ENCODE results near the gene TCP1.

Gene TCP1

DNA sequence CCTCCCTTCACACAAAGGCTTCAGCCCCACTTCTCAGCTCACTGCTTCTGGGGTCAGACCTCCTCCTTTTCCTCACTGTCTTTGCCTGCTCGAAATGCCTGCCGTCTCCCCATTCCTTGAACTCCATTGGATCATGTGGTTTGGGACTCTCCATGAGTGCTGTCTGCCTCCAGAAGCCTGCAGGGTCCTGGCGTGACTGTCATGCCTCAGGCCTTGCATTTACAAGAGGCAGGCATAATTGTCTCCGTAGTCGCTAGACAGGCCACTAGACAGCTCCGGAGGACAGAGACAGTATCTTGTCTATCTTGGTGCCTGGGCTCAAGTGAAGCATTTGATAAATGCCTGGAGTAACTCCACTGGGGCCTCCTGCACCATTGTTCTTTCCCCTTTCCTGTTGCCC is 26.0 kb upstream of the TCP1 start:
- Histone ChIP-seq H3K9me3 (ENCODE audit: insufficient read depth, low read length) (no peaks in the 10 kb centered on the region), H3K27me3 (ENCODE audit: insufficient read depth, insufficient read length) (no peaks in the 10 kb centered on the region), H3K4me3 (ENCODE audit: insufficient read length, low read depth) (no peak overlapping the region), H3K36me3 (ENCODE audit: insufficient read depth, insufficient read length, low read length) (no peaks in the 10 kb centered on the region), H3K9ac (ENCODE audit: insufficient read length, low read depth) (no peak overlapping the region), H3K4me1 (ENCODE audit: insufficient read depth, insufficient read length) (peaks cover 7% of the 10 kb centered on the region)
- DNase-seq (ENCODE audit: low read depth, low spot score): no peak
- TF ChIP-seq SUZ12 (IDR thresholded peaks at IDR 0.05; ENCODE audit: extremely low read depth, insufficient read depth, insufficient read length) (no peak), YY1 (IDR thresholded peaks at IDR 0.05; ENCODE audit: insufficient read depth, insufficient read length) (no peak), ZNF274 (IDR thresholded peaks at IDR 0.05; ENCODE audit: low read depth, low read length) (no peak)

DNA sequence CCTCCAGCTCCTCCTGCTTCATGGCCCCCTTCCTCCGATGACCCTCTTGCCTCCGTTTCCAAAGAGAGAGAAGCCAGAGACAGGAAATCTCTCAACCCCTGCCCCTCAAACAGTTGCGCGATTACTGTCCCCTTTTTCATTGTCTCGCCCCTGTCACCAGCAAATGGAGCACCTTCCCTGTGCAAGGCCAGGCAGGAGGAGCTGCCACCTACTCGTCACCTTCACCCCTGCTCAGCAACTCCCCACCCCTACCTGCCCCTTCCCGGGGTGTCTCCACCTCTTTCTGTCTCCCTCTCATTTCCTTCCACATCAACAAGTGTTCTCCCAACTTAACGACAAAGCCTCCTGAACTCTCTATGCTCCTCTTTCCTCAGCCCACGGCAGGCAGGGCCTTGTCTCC is 24.4 kb upstream of the TCP1 start:
- Histone ChIP-seq H3K9ac (ENCODE audit: insufficient read length, low read depth) (no peak overlapping the region), H3K9me3 (ENCODE audit: insufficient read depth, low read length) (no peaks in the 10 kb centered on the region), H3K4me1 (ENCODE audit: insufficient read depth, insufficient read length) (no peaks in the 10 kb centered on the region), H3K27me3 (ENCODE audit: insufficient read depth, insufficient read length) (no peaks in the 10 kb centered on the region), H3K36me3 (ENCODE audit: insufficient read depth, insufficient read length, low read length) (no peaks in the 10 kb centered on the region), H3K4me3 (ENCODE audit: insufficient read length, low read depth) (no peak overlapping the region)
- no peak for DNase-seq (ENCODE audit: low read depth, low spot score)
- no peak for TF ChIP-seq ZNF274 (IDR thresholded peaks at IDR 0.05; ENCODE audit: low read depth, low read length)
- TF ChIP-seq SUZ12 (IDR thresholded peaks at IDR 0.05; ENCODE audit: extremely low read depth, insufficient read depth, insufficient read length): no peak
- no peak for TF ChIP-seq YY1 (IDR thresholded peaks at IDR 0.05; ENCODE audit: insufficient read depth, insufficient read length)

DNA sequence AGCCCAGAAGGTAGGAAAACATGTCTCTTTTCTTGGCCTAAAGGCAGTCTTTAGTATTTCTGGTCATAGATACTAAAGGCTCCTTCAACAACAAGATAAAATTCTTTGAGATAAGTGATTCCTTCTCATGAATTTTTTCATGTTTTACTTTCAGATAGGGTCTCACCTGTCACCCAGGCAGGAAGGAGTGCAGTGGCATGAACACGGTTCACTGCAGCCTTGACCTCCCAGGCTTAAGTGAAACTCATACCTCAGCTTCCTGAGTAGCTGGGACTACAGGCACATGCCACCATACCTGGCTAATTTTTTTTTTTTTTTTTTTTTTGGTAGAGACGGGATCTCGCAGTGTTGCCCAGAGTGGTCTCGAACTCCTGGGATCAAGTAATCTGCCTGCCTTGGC is 19.7 kb upstream of the TCP1 start:
- H3K9me3 ChIP-seq (ENCODE audit: insufficient read depth, low read length): no peaks in the 10 kb centered on the region
- no peaks in the 10 kb centered on the region for H3K36me3 ChIP-seq (ENCODE audit: insufficient read depth, insufficient read length, low read length)
- H3K27me3 ChIP-seq (ENCODE audit: insufficient read depth, insufficient read length): no peaks in the 10 kb centered on the region
- H3K4me3 ChIP-seq (ENCODE audit: insufficient read length, low read depth): no peak overlapping the region
- no peaks in the 10 kb centered on the region for H3K4me1 ChIP-seq (ENCODE audit: insufficient read depth, insufficient read length)
- no peak overlapping the region for H3K9ac ChIP-seq (ENCODE audit: insufficient read length, low read depth)
- DNase-seq (ENCODE audit: low read depth, low spot score): no peak
- no peak for TF ChIP-seq YY1 (IDR thresholded peaks at IDR 0.05; ENCODE audit: insufficient read depth, insufficient read length)
- no peak for TF ChIP-seq ZNF274 (IDR thresholded peaks at IDR 0.05; ENCODE audit: low read depth, low read length)

DNA sequence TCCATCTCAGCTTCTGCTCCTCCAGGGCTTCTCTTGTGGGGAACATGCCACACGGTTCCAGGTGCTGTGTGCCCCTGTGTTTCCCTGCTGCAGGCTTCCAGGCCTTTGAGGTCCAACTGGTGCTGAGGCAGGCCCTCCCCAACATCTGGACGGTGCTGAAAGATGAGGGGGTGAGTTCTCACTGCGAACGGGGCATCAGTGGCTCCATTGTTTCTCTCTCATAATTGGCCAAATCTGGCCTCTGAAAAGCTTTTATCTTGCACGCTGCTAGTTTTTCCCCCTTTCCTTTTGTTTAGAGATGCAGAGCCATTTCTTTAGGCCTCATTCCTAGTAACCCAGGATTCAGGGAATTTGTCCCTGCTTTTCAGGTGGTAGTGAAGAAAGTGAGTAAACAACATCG is 19.2 kb upstream of the TCP1 start:
- TF ChIP-seq SUZ12 (IDR thresholded peaks at IDR 0.05; ENCODE audit: extremely low read depth, insufficient read depth, insufficient read length) (no peak), YY1 (IDR thresholded peaks at IDR 0.05; ENCODE audit: insufficient read depth, insufficient read length) (no peak), ZNF274 (IDR thresholded peaks at IDR 0.05; ENCODE audit: low read depth, low read length) (no peak)

DNA sequence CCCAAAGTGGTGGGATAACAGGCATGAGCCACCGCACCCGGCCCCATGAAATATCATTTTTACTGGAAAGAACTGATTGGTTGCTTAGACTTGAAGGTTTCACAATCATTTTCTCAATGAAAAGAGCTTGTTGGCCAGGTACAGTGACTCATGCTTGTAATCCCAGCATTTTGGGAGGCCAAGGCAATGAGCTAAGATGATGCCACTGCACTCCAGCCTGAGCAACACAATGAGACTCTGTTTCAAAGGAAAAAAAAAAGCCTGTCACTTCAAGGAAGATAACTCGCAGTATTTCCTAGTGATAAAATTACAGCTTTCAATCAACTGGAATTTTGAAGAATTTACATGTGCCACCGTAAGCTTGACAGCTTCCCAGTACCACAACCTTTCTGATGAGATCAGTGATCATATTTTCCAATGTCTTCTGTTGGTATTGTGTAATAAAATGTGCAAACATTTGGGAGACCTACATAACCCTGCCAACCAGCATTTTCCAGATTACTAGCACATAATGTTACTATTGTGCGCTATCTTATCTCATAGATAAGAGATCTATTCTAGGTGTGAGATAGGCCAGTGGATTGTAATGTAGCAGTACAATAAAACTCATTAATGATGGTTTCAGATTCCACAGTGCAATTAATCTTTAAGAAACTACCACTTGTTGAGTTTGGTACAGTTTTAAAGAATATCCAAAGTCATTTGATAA is 17.9 kb upstream of the TCP1 start:
- TF ChIP-seq ZNF274 (IDR thresholded peaks at IDR 0.05; ENCODE audit: low read depth, low read length): no peak
- no peak for TF ChIP-seq SUZ12 (IDR thresholded peaks at IDR 0.05; ENCODE audit: extremely low read depth, insufficient read depth, insufficient read length)
- TF ChIP-seq YY1 (IDR thresholded peaks at IDR 0.05; ENCODE audit: insufficient read depth, insufficient read length): no peak
- Histone ChIP-seq H3K27me3 (ENCODE audit: insufficient read depth, insufficient read length) (no peaks in the 10 kb centered on the region), H3K4me3 (ENCODE audit: insufficient read length, low read depth) (no peak overlapping the region), H3K4me1 (ENCODE audit: insufficient read depth, insufficient read length) (no peaks in the 10 kb centered on the region), H3K36me3 (ENCODE audit: insufficient read depth, insufficient read length, low read length) (no peaks in the 10 kb centered on the region), H3K9ac (ENCODE audit: insufficient read length, low read depth) (no peak overlapping the region), H3K9me3 (ENCODE audit: insufficient read depth, low read length) (no peaks in the 10 kb centered on the region)
- no peak for DNase-seq (ENCODE audit: low read depth, low spot score)

More for the DNA sequence above, 19.2 kb upstream of the TCP1 start:
- H3K9me3 ChIP-seq (ENCODE audit: insufficient read depth, low read length): no peaks in the 10 kb centered on the region
- H3K4me1 ChIP-seq (ENCODE audit: insufficient read depth, insufficient read length): no peaks in the 10 kb centered on the region
- DNase-seq (ENCODE audit: low read depth, low spot score): no peak
- H3K9ac ChIP-seq (ENCODE audit: insufficient read length, low read depth): no peak overlapping the region
- no peaks in the 10 kb centered on the region for H3K36me3 ChIP-seq (ENCODE audit: insufficient read depth, insufficient read length, low read length)
- no peak overlapping the region for H3K4me3 ChIP-seq (ENCODE audit: insufficient read length, low read depth)
- H3K27me3 ChIP-seq (ENCODE audit: insufficient read depth, insufficient read length): no peaks in the 10 kb centered on the region

DNA sequence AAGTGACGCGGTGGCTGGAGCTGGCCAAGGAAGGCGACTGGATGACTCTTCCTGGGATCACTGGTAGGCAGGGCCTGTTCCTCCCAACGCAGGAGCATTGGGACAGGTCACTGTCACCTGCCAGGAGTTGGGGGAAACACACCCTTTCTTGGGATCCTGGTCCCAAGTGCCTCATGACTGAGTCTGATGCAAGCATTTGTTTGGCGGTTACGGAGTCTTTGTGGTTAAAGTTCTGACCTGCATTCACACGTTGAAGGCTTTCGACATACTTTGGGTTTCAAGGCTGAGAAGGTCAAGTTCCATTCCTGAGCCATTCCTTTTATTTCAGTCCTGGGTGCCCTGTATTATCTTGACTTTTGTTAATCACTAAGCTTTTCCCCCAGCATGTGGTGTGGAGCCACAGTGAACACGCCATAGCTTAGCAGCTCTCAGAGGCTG is 16.6 kb upstream of the TCP1 start:
- Histone ChIP-seq H3K9me3 (ENCODE audit: insufficient read depth, low read length) (no peaks in the 10 kb centered on the region), H3K9ac (ENCODE audit: insufficient read length, low read depth) (no peak overlapping the region), H3K4me3 (ENCODE audit: insufficient read length, low read depth) (no peak overlapping the region), H3K27me3 (ENCODE audit: insufficient read depth, insufficient read length) (no peaks in the 10 kb centered on the region), H3K4me1 (ENCODE audit: insufficient read depth, insufficient read length) (no peaks in the 10 kb centered on the region), H3K36me3 (ENCODE audit: insufficient read depth, insufficient read length, low read length) (no peaks in the 10 kb centered on the region)
- TF ChIP-seq YY1 (IDR thresholded peaks at IDR 0.05; ENCODE audit: insufficient read depth, insufficient read length): no peak
- no peak for TF ChIP-seq SUZ12 (IDR thresholded peaks at IDR 0.05; ENCODE audit: extremely low read depth, insufficient read depth, insufficient read length)
- no peak for TF ChIP-seq ZNF274 (IDR thresholded peaks at IDR 0.05; ENCODE audit: low read depth, low read length)
- no peak for DNase-seq (ENCODE audit: low read depth, low spot score)

DNA sequence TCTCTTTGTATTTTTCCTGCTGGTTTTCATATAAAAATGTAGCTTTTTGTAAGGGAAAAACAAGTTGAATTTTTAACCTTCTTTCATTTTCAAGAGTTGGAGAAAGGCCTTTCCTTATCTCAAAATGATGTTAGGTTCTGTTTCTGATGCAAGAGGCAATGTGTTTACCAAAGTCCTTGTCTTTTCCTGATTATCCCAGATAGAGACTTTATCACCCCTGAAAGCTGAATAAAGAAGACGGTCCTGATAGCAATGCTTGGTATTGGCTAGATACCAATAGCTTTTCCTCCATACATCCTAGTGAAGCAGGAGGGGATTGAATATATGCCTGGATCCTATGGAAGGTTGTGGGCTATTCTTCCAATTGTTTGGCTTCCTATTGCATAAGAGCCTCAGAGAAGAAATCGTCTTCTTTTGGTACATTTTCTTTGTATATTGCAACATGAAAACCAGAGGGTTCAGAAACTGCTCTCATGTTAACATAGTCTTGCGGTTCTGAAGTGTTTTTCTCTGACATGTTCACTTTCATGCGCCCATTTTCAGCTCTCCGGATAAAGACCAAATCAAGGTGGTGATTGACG is 16.1 kb upstream of the TCP1 start:
- H3K36me3 ChIP-seq (ENCODE audit: insufficient read depth, insufficient read length, low read length): no peaks in the 10 kb centered on the region
- no peaks in the 10 kb centered on the region for H3K27me3 ChIP-seq (ENCODE audit: insufficient read depth, insufficient read length)
- H3K9me3 ChIP-seq (ENCODE audit: insufficient read depth, low read length): no peaks in the 10 kb centered on the region
- TF ChIP-seq SUZ12 (IDR thresholded peaks at IDR 0.05; ENCODE audit: extremely low read depth, insufficient read depth, insufficient read length) (no peak), ZNF274 (IDR thresholded peaks at IDR 0.05; ENCODE audit: low read depth, low read length) (no peak), YY1 (IDR thresholded peaks at IDR 0.05; ENCODE audit: insufficient read depth, insufficient read length) (no peak)
- H3K4me3 ChIP-seq (ENCODE audit: insufficient read length, low read depth): no peak overlapping the region
- no peak for DNase-seq (ENCODE audit: low read depth, low spot score)
- H3K4me1 ChIP-seq (ENCODE audit: insufficient read depth, insufficient read length): no peaks in the 10 kb centered on the region
- no peak overlapping the region for H3K9ac ChIP-seq (ENCODE audit: insufficient read length, low read depth)
